ENCODE measurements around the gene IRF1. TPM values are rescaled to one million over a fixed set of nuclear protein-coding genes. Genes with fewer than 3 reads are reported as not detected.
"Not testable (repeated sequence)": the region's sequence is repeated elsewhere in the genome, so short reads cannot be mapped to it uniquely, and the experiment has no call there.

Gene IRF1
- total and polyA plus RNA-seq, 4 donors, result 9.5 to 42.6 (median 24.7) TPM

DNA sequence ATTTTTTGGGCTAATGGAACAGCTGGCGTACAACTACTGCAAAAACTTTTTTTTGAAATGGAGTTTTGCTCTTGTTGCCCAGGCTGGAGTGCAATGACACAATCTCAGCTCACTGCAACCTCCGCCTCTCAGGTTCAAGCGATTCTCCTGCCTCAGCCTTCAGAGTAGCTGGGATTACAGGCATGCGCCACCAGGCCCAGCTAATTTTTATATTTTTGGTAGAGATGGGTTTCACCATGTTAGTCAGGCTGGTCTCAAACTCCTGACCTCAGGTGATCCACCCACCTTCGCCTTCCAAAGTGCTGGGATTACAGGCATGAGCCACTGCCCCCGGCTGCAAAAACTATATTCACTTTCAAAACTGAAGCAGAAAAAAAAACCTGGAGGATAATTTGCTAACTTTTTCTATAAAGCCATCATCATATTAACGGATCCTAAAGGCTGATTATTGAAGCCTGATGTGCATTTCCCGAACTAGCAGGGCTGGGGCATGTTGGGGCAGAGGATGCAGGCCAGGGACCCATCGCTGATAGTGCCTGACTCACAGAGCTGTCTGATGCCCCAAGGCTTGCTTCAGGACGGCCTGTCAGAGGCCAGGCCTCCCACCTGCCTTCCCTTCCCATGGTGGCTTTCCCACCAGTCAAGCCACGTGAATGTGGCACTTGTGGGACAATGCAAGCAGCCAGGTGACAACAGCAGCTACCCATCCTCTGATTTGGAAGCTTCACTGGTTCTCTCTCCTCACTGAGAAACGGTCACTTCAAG is 5.5 kb downstream of the IRF1 start:
- not testable (repeated sequence) for H3K27me3 ChIP-seq (ENCODE audit: control insufficient read depth in 4 of 4, insufficient read depth in 4 of 4, low read length in 3 of 4); H3K4me3 ChIP-seq (ENCODE audit: low read depth in 1 of 3, low read length in 3 of 3); H3K9ac ChIP-seq (ENCODE audit: low read depth in 1 of 2, low read length in 2 of 2); H3K9me3 ChIP-seq (ENCODE audit: control insufficient read depth in 4 of 4, low read length in 3 of 4); DNase-seq (ENCODE audit: low spot score)
- Histone ChIP-seq H3K4me1 (ENCODE audit: control insufficient read depth in 4 of 4, insufficient read depth in 4 of 4, low read length in 3 of 4) (peaks cover 2 to 51% (median 37%) of the 10 kb centered on the region in 4 donors), H3K36me3 (ENCODE audit: control insufficient read depth in 4 of 4, insufficient read depth in 3 of 4, low read depth in 1 of 4, low read length in 3 of 4) (peaks cover 27 to 61% (median 49%) of the 10 kb centered on the region in 4 donors), H3K27ac (ENCODE audit: low read depth in 1 of 2, low read length in 2 of 2) (peak overlapping the region in 1 of 2 donors; percentile 34)
- WGBS, result 85% methylated on average over 12 of the region's 12 CpGs

DNA sequence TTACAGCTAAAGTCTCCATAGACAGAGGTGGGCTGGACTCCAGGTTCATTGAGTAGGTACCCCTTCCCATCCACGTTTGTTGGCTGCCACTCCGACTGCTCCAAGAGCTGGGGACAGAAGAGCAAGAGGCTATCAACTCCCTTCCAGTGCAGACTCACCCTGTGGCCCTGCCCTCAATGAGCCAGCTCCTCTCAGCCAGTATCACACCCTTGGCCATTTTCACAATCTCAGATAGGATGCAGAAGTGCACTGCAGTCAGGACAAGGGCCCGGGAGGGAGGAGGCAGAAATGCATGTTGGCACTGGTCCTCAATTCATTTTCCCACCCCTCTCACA is 6.2 kb downstream of the IRF1 start:
- H3K27me3 ChIP-seq (ENCODE audit: control insufficient read depth in 4 of 4, insufficient read depth in 4 of 4, low read length in 3 of 4), result no peaks in the 10 kb centered on the region
- no peak overlapping the region for H3K9ac ChIP-seq (ENCODE audit: low read depth in 1 of 2, low read length in 2 of 2)
- TF ChIP-seq SP1 (IDR thresholded peaks at IDR 0.05) (no peak), HNF4G (IDR thresholded peaks at IDR 0.05) (no peak), YY1 (IDR thresholded peaks at IDR 0.05) (no peak)
- TF ChIP-seq, protein P1, sequence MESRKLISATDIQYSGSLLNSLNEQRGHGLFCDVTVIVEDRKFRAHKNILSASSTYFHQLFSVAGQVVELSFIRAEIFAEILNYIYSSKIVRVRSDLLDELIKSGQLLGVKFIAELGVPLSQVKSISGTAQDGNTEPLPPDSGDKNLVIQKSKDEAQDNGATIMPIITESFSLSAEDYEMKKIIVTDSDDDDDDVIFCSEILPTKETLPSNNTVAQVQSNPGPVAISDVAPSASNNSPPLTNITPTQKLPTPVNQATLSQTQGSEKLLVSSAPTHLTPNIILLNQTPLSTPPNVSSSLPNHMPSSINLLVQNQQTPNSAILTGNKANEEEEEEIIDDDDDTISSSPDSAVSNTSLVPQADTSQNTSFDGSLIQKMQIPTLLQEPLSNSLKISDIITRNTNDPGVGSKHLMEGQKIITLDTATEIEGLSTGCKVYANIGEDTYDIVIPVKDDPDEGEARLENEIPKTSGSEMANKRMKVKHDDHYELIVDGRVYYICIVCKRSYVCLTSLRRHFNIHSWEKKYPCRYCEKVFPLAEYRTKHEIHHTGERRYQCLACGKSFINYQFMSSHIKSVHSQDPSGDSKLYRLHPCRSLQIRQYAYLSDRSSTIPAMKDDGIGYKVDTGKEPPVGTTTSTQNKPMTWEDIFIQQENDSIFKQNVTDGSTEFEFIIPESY (IDR thresholded peaks at IDR 0.05), result no peak
- no peak overlapping the region for H3K27ac ChIP-seq (ENCODE audit: low read depth in 1 of 2, low read length in 2 of 2)
- H3K4me1 ChIP-seq (ENCODE audit: control insufficient read depth in 4 of 4, insufficient read depth in 4 of 4, low read length in 3 of 4), result peaks cover 2 to 49% (median 35%) of the 10 kb centered on the region in 4 donors
- 66% methylated on average over 3 of the region's 3 CpGs for WGBS
- H3K36me3 ChIP-seq (ENCODE audit: control insufficient read depth in 4 of 4, insufficient read depth in 3 of 4, low read depth in 1 of 4, low read length in 3 of 4), result peaks cover 27 to 61% (median 49%) of the 10 kb centered on the region in 4 donors
- H3K4me3 ChIP-seq (ENCODE audit: low read depth in 1 of 3, low read length in 3 of 3), result no peak overlapping the region
- no peak for DNase-seq (ENCODE audit: low spot score)
- no peaks in the 10 kb centered on the region for H3K9me3 ChIP-seq (ENCODE audit: control insufficient read depth in 4 of 4, low read length in 3 of 4)

DNA sequence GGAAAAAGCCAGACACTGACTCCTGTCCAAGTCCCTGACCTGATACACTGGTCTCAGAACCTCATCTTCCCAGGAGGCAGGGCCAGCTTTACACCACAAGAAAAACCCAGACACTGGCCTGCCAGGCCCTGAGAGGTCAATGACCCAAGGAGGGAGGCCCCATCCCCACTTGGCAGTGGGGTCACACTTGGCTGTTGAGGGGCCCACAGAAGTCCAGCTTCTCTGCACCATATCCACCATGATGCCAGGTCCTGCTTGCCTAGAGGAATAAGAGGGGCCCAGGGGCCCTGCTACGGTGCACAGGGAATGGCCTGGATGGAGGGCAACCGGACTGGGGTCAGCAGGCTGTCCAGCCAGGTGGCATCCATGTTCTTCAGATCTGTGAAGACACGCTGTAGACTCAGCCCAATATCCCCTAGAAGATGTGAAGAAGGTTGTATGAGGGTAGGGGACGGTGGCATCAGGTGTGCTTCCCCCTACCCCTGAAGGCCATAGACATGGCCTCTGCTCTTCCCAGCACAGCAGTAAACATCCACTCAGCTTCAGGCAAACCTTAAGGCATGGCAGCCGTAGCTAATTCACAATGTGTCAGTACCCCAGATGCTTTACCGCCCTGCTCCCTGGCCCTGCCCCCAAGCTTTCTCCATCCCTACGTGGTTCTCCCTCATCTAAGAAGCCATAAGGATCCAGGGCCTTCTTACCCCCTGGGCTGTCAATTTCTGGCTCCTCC is 6.7 kb downstream of the IRF1 start:
- Histone ChIP-seq H3K36me3 (ENCODE audit: control insufficient read depth in 4 of 4, insufficient read depth in 3 of 4, low read depth in 1 of 4, low read length in 3 of 4) (peaks cover 27 to 57% (median 47%) of the 10 kb centered on the region in 4 donors), H3K4me1 (ENCODE audit: control insufficient read depth in 4 of 4, insufficient read depth in 4 of 4, low read length in 3 of 4) (peaks cover 2 to 44% (median 30%) of the 10 kb centered on the region in 4 donors), H3K27me3 (ENCODE audit: control insufficient read depth in 4 of 4, insufficient read depth in 4 of 4, low read length in 3 of 4) (no peaks in the 10 kb centered on the region), H3K4me3 (ENCODE audit: low read depth in 1 of 3, low read length in 3 of 3) (no peak overlapping the region), H3K9ac (ENCODE audit: low read depth in 1 of 2, low read length in 2 of 2) (no peak overlapping the region), H3K27ac (ENCODE audit: low read depth in 1 of 2, low read length in 2 of 2) (no peak overlapping the region), H3K9me3 (ENCODE audit: control insufficient read depth in 4 of 4, low read length in 3 of 4) (no peaks in the 10 kb centered on the region)
- no peak for DNase-seq (ENCODE audit: low spot score)
- TF ChIP-seq, protein P2, sequence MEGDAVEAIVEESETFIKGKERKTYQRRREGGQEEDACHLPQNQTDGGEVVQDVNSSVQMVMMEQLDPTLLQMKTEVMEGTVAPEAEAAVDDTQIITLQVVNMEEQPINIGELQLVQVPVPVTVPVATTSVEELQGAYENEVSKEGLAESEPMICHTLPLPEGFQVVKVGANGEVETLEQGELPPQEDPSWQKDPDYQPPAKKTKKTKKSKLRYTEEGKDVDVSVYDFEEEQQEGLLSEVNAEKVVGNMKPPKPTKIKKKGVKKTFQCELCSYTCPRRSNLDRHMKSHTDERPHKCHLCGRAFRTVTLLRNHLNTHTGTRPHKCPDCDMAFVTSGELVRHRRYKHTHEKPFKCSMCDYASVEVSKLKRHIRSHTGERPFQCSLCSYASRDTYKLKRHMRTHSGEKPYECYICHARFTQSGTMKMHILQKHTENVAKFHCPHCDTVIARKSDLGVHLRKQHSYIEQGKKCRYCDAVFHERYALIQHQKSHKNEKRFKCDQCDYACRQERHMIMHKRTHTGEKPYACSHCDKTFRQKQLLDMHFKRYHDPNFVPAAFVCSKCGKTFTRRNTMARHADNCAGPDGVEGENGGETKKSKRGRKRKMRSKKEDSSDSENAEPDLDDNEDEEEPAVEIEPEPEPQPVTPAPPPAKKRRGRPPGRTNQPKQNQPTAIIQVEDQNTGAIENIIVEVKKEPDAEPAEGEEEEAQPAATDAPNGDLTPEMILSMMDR (IDR thresholded peaks at IDR 0.05; ENCODE audit: low read depth, low read length, missing input control), result no peak
- 90% methylated on average over 7 of the region's 7 CpGs for WGBS

DNA sequence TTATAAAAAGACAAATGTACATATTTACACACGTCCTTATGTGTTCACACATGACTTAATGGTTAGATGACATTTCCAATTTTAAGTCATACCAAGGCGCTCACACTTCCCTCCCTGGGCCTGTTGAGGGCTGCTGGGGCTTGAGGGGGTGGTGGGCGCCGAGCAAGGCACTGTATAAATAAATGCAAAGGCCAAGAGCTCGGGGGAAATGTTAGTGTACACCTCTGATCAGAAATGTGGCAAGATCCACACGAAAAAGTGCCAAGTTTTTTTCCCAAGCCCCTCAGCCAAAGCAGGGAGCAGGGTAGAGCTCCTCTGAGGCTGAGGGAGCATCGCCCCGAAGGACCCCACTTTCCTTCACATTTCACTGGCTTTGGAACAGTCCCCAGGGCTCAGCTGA is 7.5 kb downstream of the IRF1 start:
- Histone ChIP-seq H3K27ac (ENCODE audit: low read depth in 1 of 2, low read length in 2 of 2) (no peak overlapping the region), H3K4me3 (ENCODE audit: low read depth in 1 of 3, low read length in 3 of 3) (no peak overlapping the region), H3K9me3 (ENCODE audit: control insufficient read depth in 4 of 4, low read length in 3 of 4) (no peaks in the 10 kb centered on the region), H3K9ac (ENCODE audit: low read depth in 1 of 2, low read length in 2 of 2) (no peak overlapping the region), H3K27me3 (ENCODE audit: control insufficient read depth in 4 of 4, insufficient read depth in 4 of 4, low read length in 3 of 4) (no peaks in the 10 kb centered on the region), H3K36me3 (ENCODE audit: control insufficient read depth in 4 of 4, insufficient read depth in 3 of 4, low read depth in 1 of 4, low read length in 3 of 4) (peaks cover 27 to 56% (median 43%) of the 10 kb centered on the region in 4 donors), H3K4me1 (ENCODE audit: control insufficient read depth in 4 of 4, insufficient read depth in 4 of 4, low read length in 3 of 4) (peaks cover under 1 to 37% (median 23%) of the 10 kb centered on the region in 4 donors)
- no peak for DNase-seq (ENCODE audit: low spot score)
- TF ChIP-seq HNF4G (IDR thresholded peaks at IDR 0.05) (no peak), RXRA (IDR thresholded peaks at IDR 0.05) (no peak), YY1 (IDR thresholded peaks at IDR 0.05) (no peak), GABPA (IDR thresholded peaks at IDR 0.05 in 1 of 2, conservative IDR thresholded peaks at IDR 0.05 in 1 of 2) (no peak), EGR1 (IDR thresholded peaks at IDR 0.05; ENCODE audit: low read depth in 2 of 2) (no peak), SP1 (IDR thresholded peaks at IDR 0.05) (no peak)
- TF ChIP-seq, protein P1 (IDR thresholded peaks at IDR 0.05), result no peak
- TF ChIP-seq, protein P3, sequence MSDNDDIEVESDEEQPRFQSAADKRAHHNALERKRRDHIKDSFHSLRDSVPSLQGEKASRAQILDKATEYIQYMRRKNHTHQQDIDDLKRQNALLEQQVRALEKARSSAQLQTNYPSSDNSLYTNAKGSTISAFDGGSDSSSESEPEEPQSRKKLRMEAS (IDR thresholded peaks at IDR 0.05), result no peak
- TF ChIP-seq, protein P4, sequence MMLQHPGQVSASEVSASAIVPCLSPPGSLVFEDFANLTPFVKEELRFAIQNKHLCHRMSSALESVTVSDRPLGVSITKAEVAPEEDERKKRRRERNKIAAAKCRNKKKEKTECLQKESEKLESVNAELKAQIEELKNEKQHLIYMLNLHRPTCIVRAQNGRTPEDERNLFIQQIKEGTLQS (IDR thresholded peaks at IDR 0.05), result no peak
- WGBS, result 87% methylated on average over 8 of the region's 8 CpGs

Measured in liver (tissue), 9 donors.